GM21423 (cell line): Measurements from ENCODE around the gene FAM117B.
"Not testable (repeated sequence)": the region's sequence is repeated elsewhere in the genome, so short reads cannot be mapped to it uniquely, and the experiment has no call there.

Source experiments
- ATAC-seq: cut with Tn5 transposase; IDR thresholded peaks from one replicate; pipeline ENCODE4 v1.9.1; 2021; ENCODE audit warnings: mild to moderate bottlenecking, moderate library complexity; ENCODE audit not compliant: unreplicated experiment

Gene FAM117B

GRCh38 chr2:202636213-202636513 lies 1.4 kb downstream of the FAM117B start:
- no peak for ATAC-seq

- ATAC-seq = no peak
Measured at GRCh38 chr2:202638721-202639120, 4.0 kb downstream of the FAM117B start.

GRCh38 chr2:202639231-202639630 lies 4.5 kb downstream of the FAM117B start:
- ATAC-seq = no peak

- no peak for ATAC-seq
Measured at GRCh38 chr2:202642567-202642966, 7.8 kb downstream of the FAM117B start.

DNA sequence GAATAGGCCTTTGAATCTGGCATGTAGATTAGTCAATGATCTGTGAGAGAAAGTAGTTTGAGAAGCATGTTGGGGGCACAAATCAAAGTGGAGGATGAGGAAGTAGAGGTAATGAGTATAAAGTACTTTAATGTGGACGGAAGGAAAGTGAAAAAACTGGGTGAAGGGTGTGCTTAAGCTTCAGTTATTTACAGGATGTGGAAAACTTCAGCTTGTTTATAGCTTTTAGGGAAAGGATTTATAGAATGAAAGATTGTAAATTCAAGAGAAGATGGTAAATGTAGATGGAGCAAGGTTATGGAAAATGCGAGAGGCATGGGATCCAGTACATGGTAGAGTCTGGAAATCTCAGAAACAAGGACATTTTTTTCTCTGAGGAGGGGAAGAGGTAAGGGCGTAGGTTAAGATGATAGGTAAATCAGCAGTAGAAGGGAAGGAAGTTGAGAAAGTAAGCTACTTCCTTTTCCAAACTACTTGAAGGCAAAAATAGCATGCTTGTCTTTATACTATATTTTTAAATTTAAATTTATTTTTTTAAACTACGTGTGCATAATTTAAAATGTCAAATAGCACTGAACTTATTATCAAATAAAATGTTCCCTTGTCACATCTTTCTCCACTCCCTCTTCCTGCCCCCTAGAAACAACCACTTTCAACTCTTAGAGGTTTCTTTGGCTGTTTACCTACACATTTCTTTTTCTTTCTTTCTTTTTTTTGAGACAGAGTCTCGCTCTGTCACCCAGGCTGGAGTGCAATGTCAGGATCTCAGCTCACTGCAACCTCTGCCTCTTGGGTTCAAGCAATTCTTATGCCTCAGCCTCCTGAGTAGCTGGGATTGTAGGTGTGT lies 8.5 kb downstream of the FAM117B start:
- ATAC-seq = no peak

DNA sequence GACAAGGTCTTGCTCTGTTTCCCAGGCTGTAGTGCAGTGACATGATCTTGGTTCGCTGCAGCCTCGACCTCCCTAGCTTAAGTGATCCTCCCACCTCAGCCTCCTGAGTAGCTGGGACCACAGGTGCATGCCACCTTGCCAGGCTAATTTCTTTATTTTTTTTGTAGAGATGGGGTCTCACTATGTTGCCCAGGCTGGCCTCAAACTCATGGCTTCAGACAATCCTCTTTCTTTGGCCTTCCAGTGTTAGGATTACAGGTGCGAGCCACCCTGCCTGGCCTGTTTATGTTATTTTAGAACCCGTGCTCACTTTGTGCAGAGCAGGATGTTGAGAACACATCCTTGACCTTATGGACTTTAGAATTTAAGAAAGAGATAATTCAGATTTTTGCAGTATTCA lies 17.4 kb downstream of the FAM117B start:
- no peak for ATAC-seq

- ATAC-seq = no peak
Measured at GRCh38 chr2:202653890-202654289, 19.1 kb downstream of the FAM117B start.

DNA sequence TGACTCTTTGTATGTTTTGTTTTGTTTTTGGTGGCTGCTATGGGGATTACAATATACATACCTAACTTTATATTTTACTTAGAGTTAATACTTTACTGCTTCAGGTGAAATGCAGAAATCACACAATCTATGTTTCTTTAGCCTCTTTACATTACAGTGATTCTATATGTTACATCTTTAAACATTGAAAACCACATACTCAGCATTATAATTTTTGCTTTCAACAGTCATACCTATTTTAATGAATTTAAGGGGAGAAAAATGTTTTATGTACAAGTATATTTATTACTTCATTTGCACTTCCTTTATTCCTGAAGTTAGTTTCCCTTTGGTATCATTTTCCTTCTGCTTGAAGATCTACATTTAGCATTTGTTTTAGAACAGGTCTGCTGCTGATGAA lies 23.1 kb downstream of the FAM117B start:
- no peak for ATAC-seq

DNA sequence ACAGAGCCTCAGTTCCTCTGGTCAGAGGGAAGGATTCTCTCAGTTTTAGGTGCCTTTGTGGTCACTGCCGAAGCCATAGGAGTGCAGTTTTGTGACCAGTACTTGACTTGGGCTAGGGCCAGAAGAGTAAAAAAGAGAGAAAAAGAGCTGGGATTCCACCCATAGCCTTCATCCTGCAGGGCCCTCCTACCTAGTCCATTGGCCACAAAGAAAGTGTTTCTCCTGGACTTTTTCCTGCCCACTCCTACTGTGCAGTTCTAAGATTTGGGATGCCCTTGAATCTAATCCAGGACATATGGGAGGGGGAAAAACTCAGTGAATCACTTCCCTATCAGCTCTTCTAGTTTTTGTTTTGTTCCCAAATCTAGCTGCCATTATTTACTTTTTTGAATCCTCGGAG lies 26.0 kb downstream of the FAM117B start:
- ATAC-seq = no peak

- ATAC-seq = no peak
Measured at GRCh38 chr2:202669841-202670240, 35.1 kb downstream of the FAM117B start.

GRCh38 chr2:202671317-202672035 lies 36.7 kb downstream of the FAM117B start:
- ATAC-seq = no peak

DNA sequence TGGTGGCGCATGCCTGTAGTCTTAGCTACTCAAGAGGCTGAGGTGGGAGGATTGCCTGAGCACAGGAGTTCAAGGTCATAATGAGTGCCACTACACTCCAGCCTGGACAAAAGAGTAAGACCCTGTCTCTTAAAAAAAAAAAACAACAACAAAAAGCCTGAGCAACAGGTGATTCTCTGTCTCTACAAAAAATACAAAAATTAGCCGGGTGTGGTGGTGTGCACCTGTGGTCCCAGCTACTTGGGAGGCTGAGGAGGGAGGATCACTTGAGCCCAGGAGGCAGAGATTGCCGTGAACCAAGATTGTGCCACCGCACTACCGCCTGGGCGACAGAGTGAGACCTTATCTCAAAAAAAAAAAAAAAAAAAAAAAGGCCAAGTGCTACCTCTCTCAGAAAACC lies 40.3 kb downstream of the FAM117B start:
- not testable (repeated sequence) for ATAC-seq

GRCh38 chr2:202679980-202680379 lies 45.2 kb downstream of the FAM117B start:
- ATAC-seq = no peak

DNA sequence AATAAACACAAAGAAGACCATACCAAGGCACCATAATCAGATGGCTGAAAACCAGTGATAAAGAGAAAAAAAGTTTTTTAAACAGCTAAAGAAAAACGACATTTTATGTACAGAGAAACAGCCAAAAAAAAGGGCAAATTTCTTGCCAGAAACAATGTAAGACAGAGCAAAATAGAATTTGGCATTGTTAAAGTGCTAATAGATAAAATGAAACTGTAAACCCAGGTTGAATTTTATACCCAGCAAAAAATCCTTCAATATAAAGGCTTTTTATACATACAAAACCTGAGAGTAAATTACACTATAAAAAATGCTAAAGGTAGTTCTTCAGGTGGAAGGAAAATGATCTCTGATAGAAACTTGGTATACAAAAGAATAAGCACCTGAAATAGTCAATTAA lies 45.7 kb downstream of the FAM117B start:
- no peak for ATAC-seq

- ATAC-seq = no peak
Measured at GRCh38 chr2:202681688-202682205, 47.0 kb downstream of the FAM117B start.

DNA sequence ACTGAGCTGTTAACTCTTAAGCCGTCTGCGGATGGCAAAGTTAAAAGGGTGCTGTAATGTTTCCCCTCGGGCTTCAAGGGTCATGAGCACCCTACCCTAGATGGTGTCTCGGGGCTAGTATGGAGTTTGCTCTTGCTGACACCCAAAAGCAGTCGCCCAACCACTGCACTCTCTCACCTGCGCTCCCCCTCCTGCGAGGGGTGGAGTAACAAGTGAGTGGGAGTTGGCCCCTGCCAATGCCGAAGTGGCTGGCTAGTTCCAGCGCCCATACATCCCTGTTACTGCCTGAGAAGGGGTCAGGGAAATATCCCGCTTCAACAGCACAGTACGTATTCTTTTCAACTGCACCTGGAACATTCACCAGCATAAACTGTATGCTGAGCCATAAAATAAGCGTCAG lies 47.5 kb downstream of the FAM117B start:
- ATAC-seq = no peak

- no peak for ATAC-seq
Measured at GRCh38 chr2:202687276-202687675, 52.5 kb downstream of the FAM117B start.

DNA sequence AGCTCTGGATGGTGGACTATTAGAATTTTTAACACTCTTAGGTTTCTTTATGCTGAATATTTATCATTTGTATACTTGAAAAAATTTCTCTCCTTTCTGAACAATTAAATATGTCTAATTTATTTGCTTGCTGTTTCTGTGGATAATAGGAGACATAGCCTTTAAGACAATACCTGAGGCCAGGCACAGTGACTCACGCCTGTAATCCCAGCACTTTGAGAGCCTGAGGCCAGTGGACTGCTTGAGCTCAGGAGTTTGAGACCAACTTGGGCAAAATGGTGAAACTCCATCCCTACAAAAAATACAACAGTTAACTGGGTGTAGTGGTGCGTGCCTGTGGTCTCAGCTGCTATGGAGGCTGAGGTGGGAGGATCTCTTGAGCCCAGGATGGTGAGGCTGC lies 54.7 kb downstream of the FAM117B start:
- ATAC-seq = no peak

GRCh38 chr2:202689898-202690297 lies 55.1 kb downstream of the FAM117B start:
- ATAC-seq = no peak

DNA sequence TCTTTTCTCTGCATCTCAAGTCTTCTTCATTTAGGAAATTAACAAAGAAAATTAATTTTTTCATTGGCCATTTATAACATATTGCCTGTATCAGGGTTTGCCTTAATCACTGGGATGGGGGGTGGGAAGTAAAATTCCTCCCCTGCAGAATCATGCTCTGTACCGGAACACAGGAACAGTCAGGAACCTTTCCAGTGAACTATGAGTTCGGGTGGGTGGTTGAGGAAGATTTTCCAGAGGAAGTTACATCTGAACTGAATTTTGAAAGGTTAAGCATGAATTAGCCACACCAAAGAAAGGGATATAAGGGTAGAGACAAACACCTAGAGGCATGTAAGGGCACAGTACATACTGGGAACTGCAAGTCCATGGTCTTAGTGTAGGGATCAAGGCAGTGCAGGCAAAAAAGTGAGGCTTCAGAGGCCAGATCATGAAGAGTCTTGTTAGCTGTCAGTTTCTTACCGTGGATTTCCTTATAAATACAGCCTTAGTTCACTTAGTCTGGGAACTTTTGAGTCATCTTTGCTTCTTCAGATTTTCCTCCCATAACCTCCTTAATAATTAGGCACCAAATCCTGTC lies 55.6 kb downstream of the FAM117B start:
- no peak for ATAC-seq

- ATAC-seq = no peak
Measured at GRCh38 chr2:202693503-202693902, 58.7 kb downstream of the FAM117B start.

DNA sequence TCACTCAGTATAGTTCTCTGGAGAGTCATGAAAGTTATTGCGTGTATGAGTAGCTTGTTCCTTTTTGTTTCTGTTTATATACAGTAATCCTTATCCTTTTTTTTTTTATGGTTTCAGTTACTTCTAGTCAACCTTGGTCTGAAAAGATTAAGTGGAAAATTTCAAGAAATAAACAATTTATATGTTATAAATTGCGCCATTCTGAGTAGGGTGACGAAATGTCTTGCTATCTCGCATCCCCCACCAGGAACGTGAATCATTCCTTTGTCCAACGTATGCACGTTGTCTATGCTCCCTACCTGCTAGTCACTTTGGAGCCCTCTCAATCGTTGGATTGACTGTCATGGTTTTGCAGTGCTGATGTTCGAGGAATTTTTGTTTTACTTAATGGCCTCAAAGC lies 60.4 kb downstream of the FAM117B start:
- no peak for ATAC-seq
